Stimulated activated CD8-positive, alpha-beta memory T cell treated with anti-CD3 and anti-CD28 coated beads, Interleukin-4, amount 100 ng/mL, for 4 hours (primary cell): ENCODE measurements around the gene TRIM28.
"Not testable (repeated sequence)": the region's sequence is repeated elsewhere in the genome, so short reads cannot be mapped to it uniquely, and the experiment has no call there.

ENCODE experiments used
- DNase-seq, 2 donors: peaks; one replicate each; pipeline ENCODE4 v3.0.0-alpha.2; 2020; ENCODE audit warnings: low read depth in 2 of 2, low spot score in 1 of 2

The TRIM28 gene

GRCh38 chr19:58543826-58544590 is at the start of gene TRIM28:
Gene TRIM28 (plus strand): TSS chr19:58544064. CDS start chr19:58544758, 694 bp downstream.
- peak; percentile 100 for DNase-seq

GRCh38 chr19:58497634-58498170 is 46.2 kb upstream of the TRIM28 start:
- DNase-seq, result no peak

- no peak for DNase-seq
Observed at GRCh38 chr19:58498316-58499020, 45.4 kb upstream of the TRIM28 start.

GRCh38 chr19:58499021-58499927 is 44.6 kb upstream of the TRIM28 start:
- DNase-seq, result peak; percentile 94

- no peak for DNase-seq
Observed at GRCh38 chr19:58500242-58500641, 43.6 kb upstream of the TRIM28 start.

GRCh38 chr19:58507602-58508223 is 36.2 kb upstream of the TRIM28 start:
- DNase-seq, result not testable (repeated sequence)

GRCh38 chr19:58509731-58510083 is 34.2 kb upstream of the TRIM28 start:
- DNase-seq, result no peak

- no peak for DNase-seq
Observed at GRCh38 chr19:58510084-58510862, 33.6 kb upstream of the TRIM28 start.

GRCh38 chr19:58511353-58512208 is 32.3 kb upstream of the TRIM28 start, which contains the start of gene SLC27A5:
Gene SLC27A5 (minus strand): TSS chr19:58511992. CDS start chr19:58511955, 37 bp downstream.
- no peak for DNase-seq

GRCh38 chr19:58513213-58513693 is 30.6 kb upstream of the TRIM28 start:
- no peak for DNase-seq

- peak; percentile 79 to 85 for DNase-seq
Observed at GRCh38 chr19:58513694-58514563, 29.9 kb upstream of the TRIM28 start.

GRCh38 chr19:58514564-58515022 is 29.3 kb upstream of the TRIM28 start:
- DNase-seq, result no peak

- no peak for DNase-seq
Observed at GRCh38 chr19:58515259-58515658, 28.6 kb upstream of the TRIM28 start.

GRCh38 chr19:58516246-58516836 is 27.5 kb upstream of the TRIM28 start:
- no peak for DNase-seq

GRCh38 chr19:58516964-58517833 is 26.7 kb upstream of the TRIM28 start:
- no peak for DNase-seq
